Astrocyte (in vitro differentiated cells and primary cell): Measurements from ENCODE around the gene TMEM141.

ENCODE experiments used
- CTCF ChIP-seq: IDR thresholded peaks from 2 replicates; pipeline ENCODE4 v1.5.1; 2011; ENCODE audit warnings: low read depth, mild to moderate bottlenecking, inconsistent platforms, low read length, moderate library complexity; ENCODE audit not compliant: insufficient read depth
- EZH2 ChIP-seq: IDR thresholded peaks from 2 replicates; pipeline ENCODE4 v1.6.1; 2012; ENCODE audit warnings: mild to moderate bottlenecking, low read length, inconsistent platforms; ENCODE audit not compliant: insufficient read depth

- no peak for TF ChIP-seq EZH2
- no peak for TF ChIP-seq CTCF
These were observed 21.4 kb upstream of the TMEM141 start for GRCh38 chr9:136769710-136770191.
